Esophagus mucosa (tissue), 1 donor: Measurements from ENCODE around the gene ITGAV. TPM values are rescaled to one million over a fixed set of nuclear protein-coding genes. Genes with fewer than 3 reads are reported as not detected.
A peak's percentile ranks its signal among the peaks of the same experiment; 100 is the strongest.
"Not testable (repeated sequence)": the region's sequence is repeated elsewhere in the genome, so short reads cannot be mapped to it uniquely, and the experiment has no call there.

Experiments
- ATAC-seq: fragments of 200-7000 bp; cut with Tn5 transposase; one replicate; pipeline ENCODE4 v1.9.1; 2020
- total RNA-seq: library from RNA; stranded (reverse); gene quantifications from one replicate; pipeline ENCODE4 v1.2.4, GENCODE V29; 2023
- donor health status: DM: yes; HTN: yes; CAD: no.

Gene ITGAV
- 28.1 TPM for total RNA-seq

DNA sequence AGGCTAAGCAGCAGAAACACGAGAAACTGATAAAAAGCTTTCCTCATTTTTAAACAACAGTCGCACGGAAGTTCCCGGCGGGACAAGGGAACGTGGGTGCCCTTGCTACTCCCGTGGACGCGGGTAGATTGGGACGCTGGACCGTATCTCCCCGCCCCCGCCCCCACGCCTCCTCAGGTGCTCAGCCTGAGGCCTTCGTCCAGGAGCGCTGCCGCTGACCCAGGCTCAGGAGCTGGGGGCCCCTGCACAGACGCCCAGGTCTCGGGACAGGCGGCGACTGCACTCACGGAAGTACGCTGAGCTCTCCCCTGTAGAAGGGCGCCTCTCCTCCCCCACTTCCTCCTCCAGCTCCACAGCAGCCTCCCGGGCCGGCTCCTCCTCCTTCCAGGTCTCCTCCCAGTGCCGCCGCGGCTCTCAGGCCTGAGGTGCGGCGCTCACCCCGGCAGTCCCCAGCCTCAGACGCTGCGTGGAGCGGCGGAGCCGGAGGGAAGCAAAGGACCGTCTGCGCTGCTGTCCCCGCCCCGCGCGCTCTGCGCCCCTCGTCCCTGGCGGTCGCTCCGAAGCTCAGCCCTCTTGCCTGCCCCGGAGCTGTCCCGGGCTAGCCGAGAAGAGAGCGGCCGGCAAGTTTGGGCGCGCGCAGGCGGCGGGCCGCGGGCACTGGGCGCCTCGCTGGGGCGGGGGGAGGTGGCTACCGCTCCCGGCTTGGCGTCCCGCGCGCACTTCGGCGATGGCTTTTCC lies at the start of gene ITGAV:
TSS of gene ITGAV (plus strand) at position 445 of the 738 bp plus-strand sequence. CDS start at position 728, 283 bp downstream.
- peak; percentile 99 for ATAC-seq

DNA sequence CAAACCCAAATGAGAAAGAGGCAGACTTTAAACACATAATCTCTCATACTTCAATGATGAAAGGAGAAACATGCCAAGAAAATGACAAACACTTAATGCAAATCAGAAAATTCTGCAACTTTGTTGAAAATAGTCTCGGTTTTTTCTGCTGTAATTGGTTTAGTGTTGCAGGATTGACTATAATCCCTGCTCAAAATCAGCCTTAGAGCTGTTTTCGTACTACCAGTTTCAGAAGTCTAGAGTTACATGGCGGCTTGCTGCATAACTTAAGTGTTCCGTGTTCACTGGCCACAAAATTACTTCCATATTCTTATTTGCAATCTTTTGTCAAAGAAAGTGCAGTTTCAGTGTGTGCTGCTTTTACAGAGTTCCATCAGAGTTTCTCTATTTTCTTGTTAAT lies 48.9 kb upstream of the ITGAV start:
- no peak for ATAC-seq

DNA sequence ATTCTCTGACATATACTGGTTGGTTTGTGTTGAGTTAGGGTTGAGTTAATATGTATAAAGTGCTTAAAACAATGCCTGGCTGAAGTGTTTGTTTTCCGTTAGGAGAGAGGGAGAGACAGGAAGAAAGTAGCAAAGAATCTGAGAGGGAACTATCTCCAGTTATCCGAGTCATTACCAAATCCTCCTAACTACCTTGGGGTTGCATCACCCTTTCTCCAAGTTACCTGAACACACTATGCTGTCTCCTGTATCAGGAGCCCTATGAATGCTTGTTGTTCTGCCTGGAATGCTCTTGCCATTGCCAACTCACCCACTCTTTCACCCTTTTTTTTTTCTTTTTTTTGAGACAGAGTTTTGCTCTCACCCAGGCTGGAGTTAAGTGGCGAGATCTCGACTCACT lies 47.9 kb upstream of the ITGAV start:
- ATAC-seq, result no peak

DNA sequence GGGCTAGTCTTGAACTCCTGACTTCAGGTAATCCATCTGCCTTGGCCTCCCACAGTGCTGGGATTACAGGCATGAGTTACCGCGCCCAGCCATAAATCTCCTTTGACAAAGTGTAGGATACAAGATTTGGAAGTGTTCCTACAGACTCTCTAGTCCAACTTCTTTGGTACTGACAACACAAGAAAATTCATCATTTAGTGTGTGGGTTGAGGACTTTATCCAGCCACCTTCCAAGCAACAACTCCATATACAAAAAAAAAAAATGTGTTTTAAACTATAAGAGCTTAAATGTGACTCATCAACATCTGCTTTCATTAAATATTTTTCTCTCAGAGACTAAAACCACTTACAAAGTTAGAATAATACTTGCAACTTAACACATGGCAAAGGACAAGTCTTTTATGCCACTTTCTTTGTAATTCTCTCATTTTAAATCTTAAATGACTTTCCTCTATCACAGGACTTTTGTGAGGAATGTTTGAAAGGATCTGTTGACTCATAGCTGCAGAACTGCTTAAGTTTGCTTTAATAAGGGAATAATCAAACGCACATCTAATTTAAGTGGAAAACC lies 46.2 kb upstream of the ITGAV start:
- ATAC-seq, result peak; percentile 18

DNA sequence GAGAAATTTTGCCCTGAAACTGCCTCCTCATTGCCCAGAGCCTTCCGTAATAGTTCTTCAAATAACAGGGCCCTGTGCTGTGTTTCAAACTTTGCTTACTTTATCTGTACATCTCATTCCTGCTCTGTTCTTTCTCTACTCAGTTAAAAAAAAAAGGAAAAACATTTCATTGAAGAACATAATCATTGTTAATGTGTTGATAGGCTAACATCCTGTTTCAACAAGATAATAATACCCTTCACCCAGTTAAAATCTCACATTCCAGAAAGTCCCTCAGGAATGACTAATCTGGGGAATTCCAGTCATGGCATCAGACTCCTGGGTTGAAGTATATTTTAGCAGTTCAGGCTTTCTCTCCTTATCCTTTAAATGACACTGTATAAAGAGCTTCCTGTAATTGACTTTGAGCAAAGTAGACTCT lies 45.6 kb upstream of the ITGAV start:
- ATAC-seq, result peak; percentile 42

DNA sequence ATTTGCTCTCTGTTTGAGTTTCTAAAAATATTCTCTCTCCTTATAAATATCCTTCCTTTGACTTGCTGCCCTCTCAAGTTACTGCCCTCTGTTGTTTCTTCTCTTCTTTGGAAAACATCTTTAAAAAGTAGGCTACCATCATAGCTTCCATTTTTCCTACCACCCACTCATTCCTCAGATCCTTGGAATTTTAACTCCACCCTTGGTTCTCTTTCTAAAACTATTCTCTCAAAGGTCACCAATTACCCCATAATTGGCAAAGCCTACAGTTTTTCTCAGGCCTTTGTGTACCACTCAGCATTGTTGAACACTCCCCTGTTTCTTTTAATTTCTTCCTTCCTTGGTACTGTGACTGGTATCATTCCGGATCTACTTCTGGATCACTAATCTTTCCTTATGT lies 43.0 kb upstream of the ITGAV start:
- ATAC-seq, result no peak

DNA sequence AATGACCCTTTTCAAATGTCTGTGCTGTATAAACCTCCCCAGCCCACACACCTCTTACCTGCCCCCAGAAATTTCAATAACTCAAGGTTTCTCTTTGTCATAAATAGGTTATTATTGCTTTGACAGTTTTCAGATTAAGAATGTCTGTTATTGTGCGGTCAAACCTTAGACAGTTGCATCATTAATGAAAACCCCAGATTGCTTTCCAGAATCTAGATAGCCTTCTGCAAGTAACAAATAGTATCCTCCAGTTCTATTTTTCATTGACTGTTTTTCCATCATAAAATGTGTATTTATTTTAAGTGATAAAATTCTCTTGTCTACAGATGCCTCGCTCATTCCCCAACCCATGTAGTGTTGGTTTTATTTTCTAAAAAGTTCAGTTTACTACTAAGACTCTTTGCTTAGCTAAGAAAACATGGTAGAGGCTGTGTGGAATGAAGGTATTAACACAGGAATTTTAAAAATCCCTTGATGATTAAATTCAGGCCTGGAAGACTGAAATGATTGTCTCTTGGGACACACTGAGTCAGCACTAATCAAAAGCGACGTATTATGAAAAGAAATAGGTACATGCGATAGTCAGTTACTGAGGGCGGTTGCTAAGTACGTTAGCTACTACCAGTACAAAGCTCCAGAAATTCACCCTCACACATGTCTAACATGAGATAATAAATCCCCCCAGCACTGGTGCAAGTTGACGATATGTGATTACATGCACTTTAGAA lies 38.4 kb upstream of the ITGAV start:
- no peak for ATAC-seq

DNA sequence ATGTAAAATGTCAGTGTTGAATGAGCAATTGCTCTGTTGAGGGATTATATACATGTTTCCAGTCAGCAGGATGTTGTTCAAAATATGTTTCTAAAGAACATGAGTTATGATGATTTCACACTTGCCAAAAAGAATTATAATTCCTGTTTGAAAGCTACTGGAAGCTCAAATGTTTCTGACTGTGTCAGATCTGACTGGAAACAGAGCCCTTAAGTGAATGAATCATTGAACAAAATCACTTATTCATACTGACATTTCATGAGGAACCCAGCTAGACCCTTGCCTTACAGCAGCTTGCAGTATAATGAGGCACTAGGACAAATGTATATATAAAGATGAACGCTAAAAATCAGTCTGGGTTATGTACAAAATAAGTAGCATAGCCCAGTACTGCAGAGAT lies 35.4 kb upstream of the ITGAV start:
- ATAC-seq, result no peak

DNA sequence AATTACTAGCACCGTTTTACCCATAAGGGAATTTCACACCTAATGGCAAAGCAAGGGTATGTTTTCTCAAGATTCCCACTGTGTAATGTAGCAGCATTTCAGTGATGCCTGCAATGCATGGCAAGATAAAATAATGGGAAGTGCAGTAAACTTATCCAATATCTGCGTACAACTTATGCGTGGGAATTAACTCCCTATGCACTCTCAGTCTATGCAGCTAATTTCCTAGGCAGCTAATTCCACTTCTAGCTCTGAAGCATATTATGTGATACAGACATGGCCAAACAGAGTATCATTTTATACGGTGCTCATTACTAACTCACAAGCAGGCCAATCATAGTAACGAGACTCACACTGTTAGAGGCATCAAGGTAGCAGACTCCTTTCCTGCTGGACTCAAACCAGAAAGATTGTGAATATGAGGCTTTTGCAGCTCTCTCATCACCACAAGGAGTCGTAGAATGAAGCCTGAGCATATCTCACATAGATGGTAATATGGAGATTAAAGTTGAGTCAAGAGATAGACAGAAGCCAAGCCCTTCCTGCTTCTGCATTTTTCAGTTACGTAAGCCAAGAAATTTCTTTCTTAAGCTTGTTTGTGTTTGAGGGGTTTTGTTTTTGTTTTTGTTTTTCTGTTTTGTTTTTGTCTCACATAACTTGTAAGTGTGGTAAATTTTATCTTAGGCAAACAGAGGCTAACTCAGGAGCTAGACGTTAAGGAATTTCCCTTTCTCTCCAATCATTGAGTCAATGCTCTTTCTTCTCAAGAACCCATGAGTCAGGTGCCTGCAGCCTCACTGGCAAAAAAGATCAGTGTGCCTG lies 34.8 kb upstream of the ITGAV start:
- ATAC-seq, result no peak

DNA sequence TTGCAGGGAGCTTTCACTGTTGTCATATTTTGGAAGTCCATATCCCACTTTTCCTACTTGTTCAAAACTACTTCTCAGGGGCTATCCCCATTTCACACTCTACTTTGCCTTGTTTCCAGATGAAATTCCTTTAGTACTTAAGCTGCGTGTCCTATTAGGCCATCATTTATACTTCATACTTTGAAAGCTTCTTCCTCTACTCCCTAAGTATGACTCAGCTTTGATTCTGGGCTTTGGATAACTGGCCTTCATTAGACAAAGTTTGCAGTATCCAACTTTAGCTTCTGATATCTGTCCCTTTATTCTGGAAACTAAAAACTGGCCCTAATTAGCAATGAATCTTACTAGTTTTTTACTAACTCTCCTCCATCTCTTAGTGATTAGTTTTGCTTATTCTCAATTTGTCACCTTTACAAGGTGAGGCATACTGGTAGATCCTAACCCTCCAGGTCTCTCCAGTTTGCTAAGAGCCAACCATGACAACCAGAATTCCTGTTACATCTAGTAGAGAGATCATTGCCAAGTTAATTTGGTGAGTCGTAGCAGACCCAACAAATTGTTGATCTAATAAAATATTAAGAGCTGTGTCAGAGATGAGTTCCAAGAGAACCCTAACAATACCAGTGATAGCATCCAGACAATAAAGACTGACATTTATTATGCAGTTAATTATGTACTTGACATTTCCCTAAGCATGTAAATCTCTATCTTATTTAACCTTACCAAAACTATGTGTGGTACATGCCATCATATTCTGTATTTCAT lies 31.2 kb upstream of the ITGAV start:
- no peak for ATAC-seq

DNA sequence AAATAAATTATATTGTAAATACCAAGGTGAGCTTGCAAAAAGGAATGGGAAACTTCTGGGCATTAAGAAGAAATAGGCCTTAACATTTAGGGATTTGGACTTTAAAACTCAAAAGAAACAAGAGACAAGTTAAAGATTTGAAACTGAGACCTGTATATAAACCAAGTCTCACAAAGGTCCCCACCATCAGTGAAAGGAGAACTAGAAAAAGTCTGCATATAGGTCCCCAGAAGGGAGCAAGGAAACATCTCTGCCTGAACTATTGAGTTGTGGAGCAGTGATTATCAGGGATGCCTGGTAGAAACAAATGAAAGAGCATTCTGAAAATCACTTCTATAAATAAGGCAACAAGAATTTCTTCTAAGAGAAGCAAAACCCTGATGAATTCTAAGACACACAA lies 30.5 kb upstream of the ITGAV start:
- no peak for ATAC-seq

DNA sequence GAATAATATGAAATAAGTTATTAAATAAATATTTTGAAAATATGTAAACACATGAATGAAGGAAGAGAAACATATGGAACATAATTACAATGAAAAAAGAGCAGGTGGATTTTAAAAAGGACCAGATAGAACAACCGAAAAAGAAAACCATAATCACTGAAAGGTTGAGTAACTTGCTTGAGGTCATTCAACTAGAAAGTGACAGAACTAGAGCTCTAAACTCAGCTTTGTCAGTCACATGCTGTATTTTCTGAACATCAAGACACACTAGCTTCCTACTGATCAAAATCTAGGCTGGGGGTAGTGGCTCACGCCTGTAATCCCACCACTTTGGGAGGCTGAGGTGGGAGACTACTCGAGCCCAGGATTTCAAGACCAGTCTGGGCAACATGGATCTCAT lies 30.0 kb upstream of the ITGAV start:
- no peak for ATAC-seq

DNA sequence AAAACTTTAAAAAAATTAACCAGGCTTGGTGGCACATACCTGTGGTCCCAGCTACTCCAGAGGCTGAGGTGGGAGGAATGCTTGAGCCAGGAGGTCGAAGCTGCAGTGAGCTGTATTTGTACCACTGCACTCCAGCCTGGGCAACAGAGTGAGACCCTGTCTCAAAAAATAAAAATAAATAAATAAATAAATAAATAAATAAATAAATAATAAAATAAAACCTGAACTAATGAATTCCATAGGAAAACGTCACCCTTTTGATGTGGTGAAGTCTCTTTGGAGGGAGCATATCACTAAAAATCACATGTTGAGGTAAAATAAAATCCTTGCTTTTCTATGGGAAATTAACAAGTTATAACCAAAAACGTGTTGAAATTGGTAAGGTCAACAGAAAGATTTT lies 29.6 kb upstream of the ITGAV start:
- ATAC-seq, result no peak

DNA sequence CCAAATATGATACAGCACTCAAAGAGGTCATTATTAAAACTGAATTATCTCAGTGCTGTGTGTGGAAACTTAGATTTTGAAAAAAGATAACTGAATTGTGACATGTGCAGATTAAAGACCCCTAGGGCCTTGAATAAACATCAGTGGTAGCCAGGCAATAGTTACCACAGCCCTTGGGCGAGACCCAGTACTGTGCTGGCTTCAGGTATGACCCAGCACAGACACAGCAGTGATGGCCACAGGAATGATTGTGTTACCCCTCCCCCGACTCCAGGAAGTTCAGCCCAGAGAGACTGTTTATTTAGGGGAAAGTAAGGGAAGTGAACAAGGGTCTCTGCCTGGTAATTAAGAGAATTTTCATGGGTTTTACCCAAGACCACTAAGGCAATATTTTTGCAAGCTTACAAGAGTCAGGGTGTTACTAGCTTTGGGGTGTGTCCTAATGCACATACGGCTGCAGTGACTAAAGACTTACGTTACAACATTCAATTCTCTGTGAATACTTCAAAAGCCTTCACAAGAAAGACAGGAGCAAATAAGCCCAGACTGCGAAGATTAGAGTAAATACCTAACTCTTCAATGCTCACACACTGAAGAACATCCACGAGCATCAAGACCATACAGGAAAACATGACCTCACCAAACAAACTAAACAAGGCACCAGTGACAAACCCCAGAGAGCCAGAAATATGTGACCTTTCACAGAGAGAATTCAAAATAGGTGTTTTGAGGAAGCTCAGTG lies 28.2 kb upstream of the ITGAV start:
- ATAC-seq, result peak; percentile 48

DNA sequence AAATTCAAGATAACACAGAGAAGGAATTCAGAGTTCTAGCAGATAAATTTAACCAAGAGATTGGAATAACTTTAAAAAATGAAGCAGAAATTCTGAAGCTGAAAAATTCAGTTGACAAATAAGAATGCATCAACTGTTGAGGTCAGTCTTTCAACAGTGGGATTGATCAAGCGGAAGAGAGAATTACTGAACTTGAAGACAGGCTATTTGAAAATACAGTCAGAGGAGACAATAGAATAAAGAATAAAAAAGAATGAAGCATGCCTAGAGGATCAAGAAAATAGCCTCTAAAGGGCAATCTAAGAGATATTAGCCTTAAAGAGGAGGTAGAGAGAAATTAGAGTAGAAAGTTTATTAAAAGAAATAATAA lies 27.7 kb upstream of the ITGAV start:
- ATAC-seq, result no peak

DNA sequence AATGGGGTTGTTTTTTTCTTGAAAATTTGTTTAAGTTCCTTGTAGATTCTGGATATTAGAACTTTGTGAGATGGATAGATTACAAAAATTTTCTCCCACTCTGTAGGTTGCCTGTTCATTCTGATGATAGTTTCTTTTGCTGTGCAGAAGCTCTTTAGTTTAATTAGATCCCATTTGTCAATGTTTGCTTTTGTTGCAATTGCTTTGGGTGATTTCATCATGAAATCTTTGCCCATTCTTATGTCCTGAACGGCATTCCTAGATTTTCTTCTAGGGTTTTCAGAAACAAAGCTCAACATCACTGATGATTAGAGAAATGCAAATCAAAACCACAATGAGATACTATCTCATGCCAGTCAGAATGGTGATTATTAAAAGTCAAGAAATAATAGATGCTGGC lies 21.3 kb upstream of the ITGAV start:
- ATAC-seq, result not testable (repeated sequence)

DNA sequence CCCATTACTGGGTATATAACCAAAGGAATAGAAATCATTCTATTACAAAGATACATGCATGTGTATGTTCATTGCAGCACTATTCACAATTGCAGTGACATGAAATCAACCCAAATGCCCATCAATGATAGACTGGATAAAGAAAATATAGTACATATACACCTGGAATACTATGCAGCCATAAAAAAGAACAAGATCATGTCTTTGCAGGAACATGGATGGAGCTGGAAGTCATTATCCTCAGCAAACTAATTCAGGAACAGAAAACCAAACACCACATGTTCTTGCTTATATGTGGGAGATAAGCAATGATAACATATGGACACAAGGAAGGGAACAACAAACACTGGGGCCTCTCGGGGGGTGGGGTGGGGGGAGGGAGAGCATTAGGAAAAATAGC lies 20.7 kb upstream of the ITGAV start:
- not testable (repeated sequence) for ATAC-seq

DNA sequence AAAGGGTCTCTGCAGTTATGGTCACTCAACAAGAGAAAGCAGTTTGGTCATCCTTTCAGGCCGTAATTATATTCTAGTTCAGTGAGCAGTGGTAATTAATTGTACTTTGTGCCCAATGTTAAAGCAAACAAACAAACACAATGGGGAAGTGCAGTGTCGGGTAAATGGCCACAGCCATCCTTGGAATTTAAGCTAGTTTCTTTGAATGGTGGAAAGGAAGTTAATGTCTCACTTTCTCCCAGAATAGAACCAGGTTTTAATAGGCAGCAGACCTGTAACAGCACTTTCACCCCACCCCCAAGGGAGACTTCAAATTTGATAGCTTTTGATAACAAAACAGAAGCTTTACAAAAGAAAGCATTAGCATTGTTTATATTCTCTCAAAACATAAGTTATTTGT lies 20.0 kb upstream of the ITGAV start:
- ATAC-seq, result no peak

DNA sequence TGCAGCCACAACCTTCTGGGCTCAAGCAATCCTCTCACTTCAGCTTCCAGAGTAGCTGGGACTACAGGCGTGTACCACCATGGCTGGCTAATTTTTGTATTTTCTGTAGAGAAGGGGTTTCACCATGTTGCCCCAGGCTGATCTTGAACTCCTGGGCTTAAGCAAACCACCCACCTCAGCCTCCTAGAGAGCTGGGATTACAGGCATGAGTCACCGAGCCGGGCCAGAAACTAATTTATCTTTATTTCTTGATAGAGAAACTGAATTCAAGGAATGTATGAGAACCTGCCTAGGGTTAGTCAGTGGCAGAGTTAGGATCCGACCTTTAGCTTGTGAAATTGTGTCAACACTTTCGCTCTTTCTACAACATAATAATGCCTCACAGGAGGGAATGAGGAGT lies 19.3 kb upstream of the ITGAV start:
- peak; percentile 82 for ATAC-seq

DNA sequence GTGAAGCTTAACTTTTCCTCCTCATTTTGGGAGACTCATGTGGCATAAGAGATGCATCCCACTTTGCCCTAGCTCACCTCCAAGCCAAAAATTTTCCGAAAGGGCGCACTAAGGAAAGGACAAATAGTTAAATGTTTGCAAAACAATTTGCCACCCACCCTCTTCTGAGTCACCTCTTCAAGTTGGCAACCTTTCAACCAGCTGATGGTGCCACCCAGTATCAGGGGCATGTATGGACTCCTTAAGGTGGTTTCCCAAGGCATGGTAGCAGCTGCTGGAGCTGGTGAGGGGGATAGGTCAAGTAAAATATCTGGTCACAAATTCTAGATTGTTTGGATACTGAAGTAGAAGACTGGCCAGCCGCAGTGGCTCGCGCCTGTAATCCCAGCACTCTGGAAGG lies 17.2 kb upstream of the ITGAV start:
- peak; percentile 35 for ATAC-seq

DNA sequence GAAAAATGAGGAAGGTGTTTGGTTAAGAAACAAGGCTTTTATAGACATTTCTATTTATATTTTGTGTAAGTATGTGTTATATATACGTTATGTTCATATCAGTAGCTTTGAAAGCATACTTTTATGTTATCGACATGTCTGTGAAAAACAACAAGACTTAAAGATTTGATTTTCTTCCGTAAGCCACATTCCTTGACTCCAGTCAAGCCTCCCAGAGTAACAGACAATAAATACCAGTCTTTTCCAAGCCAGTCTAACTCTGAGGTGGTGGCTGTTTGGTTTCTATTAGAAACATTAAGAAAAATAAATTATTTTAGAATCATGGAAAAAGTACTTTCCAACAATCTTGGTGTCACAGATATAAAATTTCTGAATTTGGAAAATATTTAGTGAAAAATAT lies 16.3 kb upstream of the ITGAV start:
- ATAC-seq, result no peak

DNA sequence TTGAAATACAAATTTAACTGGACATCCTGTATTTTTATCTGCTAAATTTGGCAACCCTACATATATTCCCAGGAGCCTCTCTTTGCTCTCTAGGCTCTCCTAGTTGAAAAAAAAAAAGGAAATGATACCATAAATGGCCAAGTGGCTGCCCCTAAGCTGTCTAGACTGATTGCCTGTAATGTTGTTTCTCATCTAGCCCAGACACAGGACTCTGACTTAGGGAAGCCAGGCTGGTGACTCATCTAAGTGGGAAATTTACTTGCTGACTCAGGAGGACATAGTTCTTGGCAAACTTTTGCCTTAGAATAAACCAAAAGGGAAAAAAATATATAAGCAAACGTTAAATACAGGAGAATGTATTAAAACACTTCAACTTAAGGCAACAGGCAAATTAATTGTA lies 14.6 kb upstream of the ITGAV start:
- peak; percentile 95 for ATAC-seq
